Smooth muscle cell of the brain vasculature (primary cell): ENCODE results near the gene EIF5A2.
"Not testable (repeated sequence)": the region's sequence is repeated elsewhere in the genome, so short reads cannot be mapped to it uniquely, and the experiment has no call there.

Experiments used
- DNase-seq: peaks from one replicate; pipeline ENCODE4 v3.0.0-alpha.2; 2012; ENCODE audit warnings: low read depth, low spot score

Gene EIF5A2

DNA sequence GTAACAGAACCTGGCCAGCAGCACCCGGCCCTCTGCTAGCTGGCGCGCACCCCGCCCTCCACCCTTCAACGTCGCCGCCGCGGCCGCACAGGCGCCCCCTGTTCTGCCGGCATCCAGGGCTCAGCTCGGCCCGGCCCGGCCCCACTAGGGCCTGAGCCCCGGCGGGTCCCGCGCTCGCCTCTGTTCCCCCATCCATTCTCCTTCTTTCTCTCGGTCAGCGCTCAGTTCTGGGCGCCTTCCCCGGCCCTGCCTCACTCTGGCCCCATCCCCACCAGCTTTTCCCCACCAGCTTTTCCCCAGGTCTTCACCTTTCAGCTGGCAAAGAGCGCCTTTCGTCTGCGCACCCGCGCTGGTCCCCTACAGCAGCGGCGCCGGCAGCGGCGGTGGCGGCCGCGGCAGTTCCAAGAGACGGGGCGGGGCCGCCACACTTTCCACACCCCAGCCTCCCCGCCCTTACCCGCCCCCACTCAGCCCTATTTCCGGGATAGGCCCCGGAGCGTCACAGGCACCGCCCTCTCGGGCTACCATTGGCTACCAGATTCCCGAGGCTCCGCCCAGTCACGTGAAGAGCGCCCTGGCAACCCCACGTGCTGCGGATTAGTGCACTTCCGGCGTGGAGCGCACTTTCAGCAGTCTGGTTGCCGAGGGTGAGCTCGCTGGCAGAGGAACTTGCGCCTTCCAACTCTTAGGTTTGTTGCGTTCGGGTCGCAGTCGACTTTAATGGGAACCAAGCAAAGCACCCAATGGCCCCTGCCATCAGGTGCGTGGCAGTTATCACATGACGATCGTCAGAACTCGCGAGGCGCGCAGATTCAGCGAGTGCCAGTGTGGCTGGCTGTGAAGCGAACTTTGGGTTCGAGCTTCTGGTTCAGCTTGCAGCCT lies at the start of gene EIF5A2:
EIF5A2 (minus strand) TSS at position 403 of the 882 bp plus-strand sequence. CDS start 831 bp downstream, outside the sequence.
- peak; percentile 79 for DNase-seq

DNA sequence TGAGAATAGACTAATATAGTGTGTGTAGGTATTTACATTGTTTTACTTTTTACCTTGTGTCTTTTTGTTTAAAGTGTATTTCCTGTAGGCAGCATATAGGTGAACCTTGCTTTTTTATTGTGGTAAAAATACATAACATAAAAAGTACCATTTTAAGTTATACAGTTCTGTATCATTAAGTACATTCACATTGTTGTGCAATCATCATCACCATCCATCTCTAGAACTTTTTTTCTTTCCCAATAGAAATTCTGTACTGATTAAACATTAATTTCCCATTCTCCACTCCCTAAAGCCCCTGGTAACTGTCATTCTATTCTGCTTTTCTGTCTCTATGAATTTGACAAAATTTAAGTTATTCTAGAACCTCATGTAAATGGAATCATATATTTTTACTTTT lies 48.2 kb upstream of the EIF5A2 start:
- DNase-seq: no peak

DNA sequence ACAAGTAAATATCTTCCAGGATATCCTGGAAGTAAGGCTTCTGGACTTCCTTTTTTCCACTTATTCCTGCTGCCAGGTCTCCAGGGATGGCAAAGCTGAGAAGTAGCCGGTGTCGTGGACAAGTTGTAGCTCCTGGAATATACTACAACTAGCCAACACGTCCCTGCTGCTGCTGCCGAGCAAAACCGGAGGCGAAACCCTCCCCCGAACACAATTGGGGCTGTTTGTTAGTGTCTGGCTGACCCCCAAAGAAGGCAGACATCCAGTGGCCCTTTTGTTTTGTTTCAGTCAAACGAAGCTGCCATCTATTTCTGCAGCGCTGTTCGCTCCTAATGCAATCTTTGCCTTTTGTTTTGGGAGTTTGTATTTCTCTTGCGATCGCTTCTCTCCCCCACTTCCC lies 45.3 kb upstream of the EIF5A2 start:
- no peak for DNase-seq

DNA sequence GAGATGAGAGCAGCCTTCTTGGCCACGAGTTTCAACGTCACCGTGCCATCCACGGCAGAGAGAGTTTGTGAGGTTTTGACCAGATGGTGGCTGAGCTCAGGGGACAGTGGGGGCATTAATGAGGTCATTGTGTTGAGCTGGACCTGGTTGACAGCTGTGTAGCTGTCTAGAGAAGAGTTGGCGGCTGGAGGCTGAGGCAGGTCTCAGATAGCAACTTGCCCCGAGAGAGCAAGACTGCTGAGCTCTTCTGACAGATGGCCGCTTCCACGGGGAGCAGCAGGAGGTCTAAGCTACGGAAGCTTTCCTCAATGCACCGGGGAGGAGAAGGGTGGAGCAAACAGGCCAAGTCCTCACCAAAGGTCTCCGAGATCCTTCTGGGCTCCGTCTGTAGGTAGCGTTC lies 44.8 kb upstream of the EIF5A2 start:
- no peak for DNase-seq

DNA sequence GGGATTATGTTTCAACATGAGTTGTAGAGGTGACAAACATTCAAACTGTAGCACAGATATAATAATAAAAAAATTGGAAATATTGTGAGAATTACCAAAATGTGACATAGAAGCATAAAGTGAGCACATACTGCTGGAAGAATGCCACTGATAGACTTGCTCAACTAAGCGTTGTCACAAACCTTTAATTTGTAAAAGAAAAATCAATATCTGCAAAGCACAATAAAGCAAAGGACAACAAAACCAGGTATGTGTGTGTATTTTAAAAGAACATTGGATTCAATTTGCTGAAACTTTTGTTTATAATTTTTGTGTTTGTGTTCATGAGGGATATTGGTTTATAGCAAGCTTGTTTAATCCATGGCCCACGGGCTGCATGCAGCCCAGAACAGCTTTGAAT lies 40.8 kb upstream of the EIF5A2 start:
- no peak for DNase-seq

DNA sequence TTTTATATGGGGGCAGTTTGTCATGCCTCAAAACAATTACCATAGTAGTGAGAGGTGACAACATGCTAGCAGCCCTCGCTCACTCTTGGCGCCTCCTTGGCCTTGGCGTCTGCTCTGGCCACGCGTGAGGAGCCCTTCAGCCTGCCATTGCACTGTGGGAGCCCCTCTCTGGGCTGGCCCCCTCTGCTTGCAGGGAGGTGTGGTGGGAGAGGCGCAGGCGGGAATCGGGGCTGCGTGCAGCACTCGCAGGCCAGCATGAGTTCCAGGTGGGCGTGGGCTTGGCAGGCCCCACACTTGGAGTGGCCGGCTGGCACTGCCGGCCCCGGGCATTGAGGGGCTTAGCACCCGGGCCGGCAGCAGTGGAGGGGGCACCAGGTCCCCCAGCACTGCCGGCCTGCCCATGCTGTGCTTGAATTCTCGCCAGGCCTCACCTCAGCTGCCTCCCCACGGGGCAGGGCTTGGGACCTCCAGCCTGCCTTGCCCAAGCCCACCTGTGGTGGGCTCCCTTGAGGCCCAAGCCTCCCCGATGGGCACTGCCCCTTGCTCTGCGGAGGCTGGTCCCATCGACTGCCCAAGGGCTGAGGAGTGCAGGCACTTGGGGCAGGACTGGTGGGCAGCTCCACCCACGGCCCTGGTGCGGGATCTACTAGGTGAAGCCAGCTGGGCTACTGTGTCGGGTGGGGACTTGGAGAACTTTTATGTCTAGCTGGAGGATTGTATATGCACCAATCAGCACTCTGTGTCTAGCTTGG lies 38.8 kb upstream of the EIF5A2 start:
- no peak for DNase-seq

DNA sequence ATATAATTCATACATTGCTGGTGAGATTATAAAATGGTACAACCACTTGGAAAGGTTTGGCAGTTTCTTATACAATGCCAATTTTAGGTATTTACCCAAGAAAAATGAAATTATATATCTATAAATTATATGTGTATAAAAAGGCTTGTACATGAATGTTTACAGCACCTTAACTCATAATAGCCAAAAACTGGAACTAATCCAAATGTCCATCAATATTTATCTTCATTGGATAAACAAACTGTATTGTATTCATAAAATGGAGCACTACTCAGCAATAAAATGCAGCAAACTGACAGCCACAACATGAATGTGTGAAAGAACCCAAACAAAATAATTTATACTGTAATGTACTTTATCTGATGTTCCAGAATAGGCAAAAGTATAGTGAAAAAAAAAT lies 33.6 kb upstream of the EIF5A2 start:
- DNase-seq: no peak

DNA sequence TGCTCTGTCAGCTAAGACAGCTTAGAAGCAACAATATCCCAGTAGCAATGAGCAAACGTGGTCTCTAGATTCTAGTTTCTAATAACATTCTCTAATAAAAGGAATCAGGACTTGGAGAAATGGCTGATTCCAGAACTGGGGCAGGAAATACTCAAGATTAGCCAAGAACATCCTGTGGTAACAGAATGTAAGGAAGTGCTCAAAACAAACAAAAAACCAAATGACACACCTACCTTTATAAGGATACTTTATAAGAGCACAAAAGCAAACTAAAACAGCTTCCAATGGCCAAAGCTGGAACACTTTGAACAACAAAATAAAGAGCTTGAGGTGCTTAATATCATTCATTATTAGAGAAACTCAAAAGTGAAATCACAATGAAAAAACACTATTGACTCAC lies 33.1 kb upstream of the EIF5A2 start:
- DNase-seq: no peak

DNA sequence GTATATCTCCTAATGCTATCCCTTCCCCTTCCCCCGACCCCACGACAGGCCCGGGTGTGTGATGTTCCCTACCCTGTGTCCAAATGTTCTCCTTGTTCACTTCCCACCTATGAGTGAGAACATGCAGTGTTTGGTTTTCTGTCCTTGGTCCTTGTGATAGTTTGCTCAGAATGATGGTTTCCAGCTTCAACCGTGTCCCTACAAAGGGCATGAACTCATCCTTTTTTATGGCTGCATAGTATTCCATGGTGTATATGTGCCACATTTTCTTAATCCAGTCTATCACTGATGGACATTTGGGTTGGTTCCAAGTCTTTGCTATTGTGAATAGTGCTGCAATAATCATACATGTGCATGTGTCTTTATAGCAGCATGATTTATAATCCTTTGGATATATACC lies 24.6 kb upstream of the EIF5A2 start:
- DNase-seq: not testable (repeated sequence)

DNA sequence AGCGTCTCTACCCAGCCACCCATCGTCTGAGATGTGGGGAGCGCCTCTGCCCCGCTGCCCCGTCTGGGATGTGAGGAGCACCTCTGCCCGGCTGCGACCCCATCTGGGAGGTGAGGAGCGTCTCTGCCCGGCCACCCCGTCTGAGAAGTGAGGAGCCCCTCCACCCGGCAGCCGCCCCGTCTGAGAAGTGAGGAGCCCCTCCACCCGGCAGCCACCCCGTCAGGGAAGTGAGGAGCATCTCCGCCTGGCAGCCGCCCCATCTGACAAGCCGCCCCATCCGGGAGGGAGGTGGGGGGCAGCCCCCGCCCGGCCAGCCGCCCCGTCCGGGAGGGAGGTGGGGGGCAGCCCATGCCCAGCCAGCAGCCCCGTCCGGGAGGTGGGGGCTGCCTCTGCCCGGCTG lies 15.1 kb upstream of the EIF5A2 start:
- not testable (repeated sequence) for DNase-seq

DNA sequence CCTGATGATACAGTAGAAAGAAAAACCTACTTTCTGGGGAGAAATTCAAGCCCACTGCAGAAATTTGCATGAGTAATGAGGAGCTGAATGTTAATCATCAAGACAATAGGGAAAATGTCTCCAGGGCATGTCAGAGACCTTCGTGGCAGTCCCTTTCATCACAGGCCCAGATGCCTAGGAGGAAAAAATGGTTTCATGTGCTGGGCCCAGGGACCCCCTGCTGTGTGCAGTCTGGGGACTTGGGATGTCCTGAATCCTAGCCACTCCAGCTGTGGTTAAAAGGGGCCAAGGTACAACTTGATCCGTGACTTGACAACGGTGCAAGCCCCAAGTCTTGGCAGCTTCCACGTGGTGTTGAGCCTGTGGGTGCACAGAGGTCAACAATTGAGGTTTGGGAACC lies 10.3 kb upstream of the EIF5A2 start:
- no peak for DNase-seq

DNA sequence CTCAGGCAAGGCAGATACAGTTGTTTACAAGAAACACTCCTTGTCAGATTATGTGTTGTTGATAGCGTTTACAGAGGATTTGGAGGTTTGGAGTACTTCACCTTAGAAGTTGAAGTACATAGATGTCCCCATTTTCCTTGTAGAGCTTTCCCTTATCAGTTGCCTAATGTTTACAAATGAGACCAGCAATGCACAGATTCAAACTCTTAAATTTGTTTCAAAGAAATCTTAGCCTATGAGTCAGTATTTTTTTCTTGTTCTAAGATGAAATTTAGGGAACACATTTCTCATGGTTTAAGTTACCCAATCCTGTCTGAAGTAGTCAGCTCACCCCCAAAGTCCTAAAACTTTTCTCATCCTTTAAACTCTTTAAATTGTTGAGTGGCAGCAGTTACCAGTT lies 6.3 kb upstream of the EIF5A2 start:
- no peak for DNase-seq

DNA sequence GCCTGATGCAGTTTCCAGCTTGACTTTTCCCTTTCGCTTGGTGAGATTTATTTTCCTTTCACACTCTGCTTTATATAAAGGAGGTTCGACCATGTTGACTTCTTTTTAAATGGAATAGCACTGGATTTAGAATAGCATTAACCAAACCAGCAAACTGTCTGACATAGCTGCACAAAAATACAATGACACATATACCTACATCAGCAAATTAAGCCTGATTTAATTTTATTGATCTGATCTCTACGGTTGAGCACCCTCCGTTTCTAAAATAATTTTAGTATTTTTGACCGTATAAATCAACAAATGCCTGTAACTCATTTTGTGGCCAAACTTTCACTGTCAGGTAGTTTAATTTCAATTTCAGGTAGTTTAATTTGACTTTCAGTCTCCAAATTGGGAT lies 5.8 kb upstream of the EIF5A2 start:
- DNase-seq: no peak

DNA sequence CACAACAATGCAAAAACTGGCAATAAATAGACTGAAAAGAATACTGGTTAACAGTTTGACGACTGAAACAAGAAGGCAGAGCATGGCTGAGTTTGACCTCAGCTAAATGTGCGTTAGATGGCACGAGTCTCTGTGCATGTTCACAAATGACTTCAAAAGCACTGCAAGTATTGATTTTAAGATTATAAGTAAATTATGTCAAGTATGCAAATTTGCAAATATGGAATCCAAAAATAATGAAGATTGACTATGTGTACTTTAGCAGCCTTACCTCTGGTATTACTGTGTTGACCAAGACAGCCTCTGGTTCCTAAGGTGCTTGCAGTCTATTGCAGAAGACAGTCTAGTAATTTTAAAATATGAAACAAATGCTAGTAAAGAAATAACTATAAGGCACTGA lies 2.6 kb upstream of the EIF5A2 start:
- DNase-seq: no peak

DNA sequence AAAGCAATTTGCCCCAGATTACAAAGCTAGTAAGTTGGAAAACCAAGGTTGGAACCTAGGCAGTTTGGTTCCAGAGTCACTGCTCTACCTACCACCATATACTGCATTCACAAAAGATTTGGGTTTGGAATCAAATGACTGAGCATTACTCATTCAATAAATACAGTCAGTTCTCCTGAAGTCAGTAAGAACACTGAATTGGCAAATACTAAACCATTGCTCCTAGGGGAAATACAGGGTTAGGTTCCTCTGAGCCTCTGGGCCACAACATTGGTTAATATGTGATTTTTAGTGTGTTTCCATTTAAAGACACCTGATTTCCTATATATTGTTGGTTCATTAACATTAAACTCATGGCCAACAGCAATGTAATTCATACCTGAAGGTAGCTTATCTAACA lies 2.1 kb upstream of the EIF5A2 start:
- no peak for DNase-seq

DNA sequence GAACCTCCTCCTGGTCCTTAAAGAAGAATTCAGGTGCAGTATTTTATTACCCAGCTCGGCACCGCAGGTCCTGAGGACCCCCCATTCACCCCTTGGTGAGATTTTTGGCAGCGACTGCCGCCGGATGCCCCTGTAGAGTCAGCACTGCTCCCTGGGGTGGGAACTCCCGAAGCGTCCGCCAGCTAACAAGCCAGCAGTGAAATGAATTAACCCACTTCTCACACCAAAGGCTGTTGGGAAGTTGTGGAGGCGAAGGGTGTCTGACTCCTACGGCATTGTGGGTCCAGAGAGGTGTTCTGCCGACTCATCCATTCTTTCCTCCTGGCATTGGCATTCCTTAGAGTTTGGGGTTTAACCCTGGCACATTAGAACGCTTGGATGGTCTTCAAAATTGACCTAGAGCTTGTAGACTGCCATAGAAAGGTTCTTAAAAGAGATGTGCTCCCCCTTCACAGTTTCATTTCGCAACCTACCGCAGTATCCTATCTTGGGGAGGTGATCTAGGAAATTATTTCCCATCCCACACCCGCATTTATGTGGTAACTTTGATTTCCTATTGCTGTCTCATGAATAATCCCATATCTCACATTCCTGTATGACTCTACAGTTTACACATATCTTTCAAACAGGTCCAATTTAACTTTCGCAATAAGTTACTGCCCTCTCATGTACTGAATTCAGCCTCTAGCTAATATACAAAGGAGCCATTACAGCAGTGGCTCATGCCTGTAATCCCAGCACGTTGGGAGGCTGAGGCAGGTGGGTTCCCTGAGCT lies 879 bp upstream of the EIF5A2 start:
- DNase-seq: no peak

DNA sequence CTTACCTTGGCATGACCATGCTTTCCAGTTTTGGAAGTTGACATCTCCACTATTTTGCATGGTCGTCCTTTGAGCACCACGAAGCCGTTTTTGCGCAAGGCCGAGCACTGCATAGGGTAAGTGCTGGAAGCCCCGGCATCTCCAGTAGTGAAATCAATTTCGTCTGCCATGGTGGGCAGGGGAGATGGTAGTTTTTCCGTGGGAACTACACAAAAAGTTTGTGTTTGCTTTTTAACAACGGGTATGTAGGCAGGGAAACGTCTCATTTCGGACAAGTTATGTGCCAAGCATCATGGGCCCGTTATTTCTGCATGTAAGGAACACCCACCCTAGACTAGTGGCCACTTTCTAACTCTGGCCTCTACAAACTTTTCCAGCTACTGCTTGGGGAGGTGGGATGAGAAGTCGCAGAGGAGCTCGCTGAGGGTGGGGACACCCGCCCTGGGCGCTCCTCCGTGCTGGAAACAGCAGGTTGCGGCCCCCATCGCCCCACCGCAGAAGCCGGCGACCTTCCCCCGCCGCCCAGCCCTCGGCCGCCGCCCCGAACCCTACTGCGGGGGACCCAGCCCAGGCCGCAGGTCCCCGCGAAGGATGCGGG lies 701 bp downstream of the EIF5A2 start:
- no peak for DNase-seq

DNA sequence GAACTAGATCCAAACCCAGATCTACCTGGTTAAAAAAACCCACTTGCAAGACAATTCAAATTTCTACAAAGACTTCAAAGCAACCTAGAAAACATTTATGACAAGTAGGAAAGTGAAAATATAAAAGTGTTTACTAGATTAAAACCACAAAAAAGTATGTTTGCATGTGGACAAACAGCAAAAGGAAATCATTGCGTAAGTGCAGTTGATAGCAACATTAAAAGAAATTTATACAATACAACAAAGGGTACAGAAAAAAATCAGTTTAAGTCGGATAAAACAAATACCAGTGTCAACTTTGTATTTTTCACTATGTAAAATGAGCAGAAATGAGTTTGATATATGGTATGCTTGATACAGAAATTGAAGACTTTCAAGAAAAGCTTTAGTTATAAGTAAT lies 2.6 kb downstream of the EIF5A2 start:
- DNase-seq: no peak

DNA sequence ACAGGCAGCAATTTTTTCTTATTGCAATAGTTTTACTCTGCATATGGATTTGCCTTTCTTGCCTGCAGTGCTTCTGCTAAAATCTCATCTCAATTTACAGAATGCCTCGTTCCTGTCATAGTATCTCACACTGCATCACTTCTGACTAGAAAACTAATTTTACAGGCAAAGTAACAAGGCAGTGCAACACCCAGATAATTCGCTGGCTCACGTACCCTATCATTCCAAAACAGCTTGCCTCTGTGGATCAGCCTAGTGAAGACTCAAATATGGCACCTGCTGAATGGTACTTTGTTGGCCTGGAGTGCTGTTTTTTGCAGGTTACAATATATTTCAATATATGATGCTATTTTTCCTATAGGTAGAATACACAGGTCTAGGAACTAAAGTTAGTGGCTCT lies 5.3 kb downstream of the EIF5A2 start:
- DNase-seq: no peak

DNA sequence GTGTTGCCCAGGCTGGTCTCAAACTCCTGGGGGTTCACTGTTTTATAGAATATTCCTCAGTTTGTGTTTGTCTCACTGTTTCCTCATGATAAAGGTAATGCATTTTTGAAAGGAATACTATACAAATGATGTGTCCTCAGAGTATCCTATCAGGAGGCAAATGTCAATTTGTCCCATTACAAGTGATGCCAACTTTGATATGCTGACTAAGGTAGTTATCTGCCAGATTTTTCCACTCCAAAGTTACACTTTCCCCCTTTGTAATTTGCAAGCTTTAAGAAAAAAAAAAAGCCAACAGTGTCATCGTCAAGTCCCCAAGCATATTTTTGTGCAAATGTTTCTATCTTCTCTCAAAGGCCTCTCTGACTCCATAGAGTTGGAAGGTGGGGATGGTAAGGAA lies 9.0 kb downstream of the EIF5A2 start:
- DNase-seq: no peak

DNA sequence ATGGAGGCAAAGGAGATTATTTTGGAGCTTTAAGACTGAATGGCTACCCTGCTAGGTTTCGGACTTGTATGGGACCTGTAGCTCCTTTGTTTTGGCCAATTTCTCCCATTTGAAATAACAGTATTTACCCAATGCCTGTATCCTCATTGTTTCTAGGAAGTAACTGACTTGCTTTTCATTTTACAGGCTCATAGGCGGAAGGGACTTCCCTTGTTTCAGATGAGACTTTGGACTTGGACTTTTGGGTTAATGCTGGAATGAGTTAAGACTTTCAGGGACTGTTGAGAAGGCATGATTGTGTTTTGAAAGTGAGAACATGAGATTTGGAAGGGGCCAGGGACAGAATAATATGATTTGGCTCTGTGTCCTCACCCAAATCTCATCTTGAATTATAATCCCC lies 10.5 kb downstream of the EIF5A2 start:
- DNase-seq: no peak

DNA sequence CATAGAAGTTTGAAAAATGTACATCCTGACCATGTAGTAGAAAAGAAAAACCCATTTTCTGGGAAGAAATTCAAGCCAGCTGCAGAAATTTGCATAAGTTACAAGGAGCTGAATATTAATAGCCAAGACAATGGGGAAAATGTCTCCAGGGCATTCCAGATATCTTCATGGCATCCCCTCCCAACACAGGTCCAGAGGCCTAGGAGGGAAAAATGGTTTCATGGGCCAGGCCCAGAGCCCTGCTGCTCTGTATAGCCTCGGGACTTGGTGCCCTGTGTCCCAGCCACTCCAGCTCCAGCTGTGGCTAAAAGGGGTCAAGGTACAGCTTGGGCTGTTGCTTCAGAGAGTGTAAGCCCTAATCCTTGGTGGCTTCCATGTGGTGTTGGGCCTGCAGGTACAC lies 11.2 kb downstream of the EIF5A2 start:
- DNase-seq: not testable (repeated sequence)
